Kidney epithelial cell (primary cell): Measurements from ENCODE around the gene CRYBG1. TPM values are rescaled to one million over a fixed set of nuclear protein-coding genes. Genes with fewer than 3 reads are reported as not detected.
"Not testable (repeated sequence)": the region's sequence is repeated elsewhere in the genome, so short reads cannot be mapped to it uniquely, and the experiment has no call there.

ENCODE experiments used
- DNase-seq: peaks from one replicate; pipeline ENCODE4 v3.0.0-alpha.2; 2010; ENCODE audit warnings: low read depth
- H3K27me3 ChIP-seq: 2 replicates; pipeline ENCODE4 v1.6.0; 2011; ENCODE audit warnings: low read length; ENCODE audit not compliant: control insufficient read depth, insufficient read depth
- H3K36me3 ChIP-seq: 2 replicates; pipeline ENCODE4 v1.5.1; 2011; ENCODE audit warnings: low read length; ENCODE audit not compliant: control insufficient read depth, insufficient read depth
- H3K4me3 ChIP-seq: 2 replicates; pipeline ENCODE4 v1.5.1; 2011; ENCODE audit warnings: low read depth, mild to moderate bottlenecking, control low read depth, low read length
- CTCF ChIP-seq: IDR thresholded peaks from 2 replicates; pipeline ENCODE4 v1.5.1; 2011; ENCODE audit warnings: mild to moderate bottlenecking, moderate library complexity, low read length, control low read depth, inconsistent platforms; ENCODE audit not compliant: insufficient read depth, poor library complexity, severe bottlenecking
- total RNA-seq: library from RNA; depleted of rRNA; stranded (reverse); fragments of >200 nt; gene quantifications from 2 replicates; pipeline ENCODE4 v1.2.3, GENCODE V29; 2015

The CRYBG1 gene
- total RNA-seq, 1 donor from 2014 or later = 4.4 TPM

GRCh38 chr6:106572875-106573585 is 212.5 kb downstream of the CRYBG1 start:
- Histone ChIP-seq H3K36me3 (no peaks in the 10 kb centered on the region), H3K4me3 (no peak overlapping the region)

GRCh38 chr6:106574741-106575458 is 214.4 kb downstream of the CRYBG1 start:
- Histone ChIP-seq H3K4me3 (no peak overlapping the region), H3K36me3 (no peaks in the 10 kb centered on the region), H3K27me3 (no peaks in the 10 kb centered on the region)
- no peak for TF ChIP-seq CTCF
- DNase-seq = peak; percentile 49

More at GRCh38 chr6:106572875-106573585, 212.5 kb downstream of the CRYBG1 start:
- no peak for DNase-seq
- H3K27me3 ChIP-seq = no peaks in the 10 kb centered on the region
- no peak for TF ChIP-seq CTCF

- no peak overlapping the region for H3K4me3 ChIP-seq
- H3K36me3 ChIP-seq = no peaks in the 10 kb centered on the region
- TF ChIP-seq CTCF = no peak
- no peaks in the 10 kb centered on the region for H3K27me3 ChIP-seq
- DNase-seq = no peak
Observed at GRCh38 chr6:106579281-106579680, 218.8 kb downstream of the CRYBG1 start.

GRCh38 chr6:106581468-106581867 is 221.0 kb downstream of the CRYBG1 start:
- DNase-seq = no peak
- no peaks in the 10 kb centered on the region for H3K27me3 ChIP-seq
- no peak overlapping the region for H3K4me3 ChIP-seq
- TF ChIP-seq CTCF = no peak
- no peaks in the 10 kb centered on the region for H3K36me3 ChIP-seq

- Histone ChIP-seq H3K36me3 (no peaks in the 10 kb centered on the region), H3K4me3 (no peak overlapping the region), H3K27me3 (no peaks in the 10 kb centered on the region)
- DNase-seq = no peak
- TF ChIP-seq CTCF = no peak
Observed at GRCh38 chr6:106586815-106587415, 226.4 kb downstream of the CRYBG1 start.

- H3K27me3 ChIP-seq, DNase-seq, H3K36me3 ChIP-seq, H3K4me3 ChIP-seq: not testable (repeated sequence)
Observed at GRCh38 chr6:106588937-106589336, 228.4 kb downstream of the CRYBG1 start.
